ENCODE results near the gene SERTM1.

Gene SERTM1

DNA sequence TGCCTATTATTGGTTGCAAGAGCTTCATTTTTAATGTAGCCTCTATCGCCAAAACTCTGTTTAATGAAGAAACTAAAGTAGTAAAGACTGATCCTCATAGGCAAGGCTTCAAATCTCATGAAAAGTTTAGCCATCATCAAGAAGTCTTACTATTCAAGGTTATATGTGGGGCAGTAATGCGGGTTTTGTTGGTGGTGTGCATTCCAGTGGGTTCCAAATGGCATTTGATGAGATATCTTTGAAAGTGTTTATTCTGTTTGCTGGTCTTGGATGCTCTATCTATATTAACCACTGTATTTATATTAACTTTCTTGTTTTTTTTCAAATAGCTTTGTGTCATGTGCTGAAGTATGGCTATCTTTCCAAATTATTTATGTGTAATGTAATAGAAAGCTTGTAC is 72.2 kb downstream of the SERTM1 start:
- FAIRE-seq (no peak), DNase-seq (ENCODE audit: insufficient read length) (no peak)
- TF ChIP-seq POLR2A (IDR thresholded peaks at IDR 0.05; ENCODE audit: low read depth, low read length) = no peak
- no peak for TF ChIP-seq TAF1 (IDR thresholded peaks at IDR 0.05; ENCODE audit: borderline replicate concordance, low read depth, low read length)
- TF ChIP-seq POLR2AphosphoS5 (IDR thresholded peaks at IDR 0.05; ENCODE audit: low read depth, low read length) = no peak

Data from GM12892 (cell line).